Breast epithelium (tissue), 4 donors: ENCODE data around the gene OR4B1. TPM values are rescaled to one million over a fixed set of nuclear protein-coding genes. Genes with fewer than 3 reads are reported as not detected.
"Not testable (repeated sequence)": the region's sequence is repeated elsewhere in the genome, so short reads cannot be mapped to it uniquely, and the experiment has no call there.

Experiments used
- DNase-seq, 2 donors: peaks; one replicate each; pipeline ENCODE4 v3.0.0-alpha.2; 2019; ENCODE audit warnings: low spot score in 2 of 2
- H3K27ac ChIP-seq, 2 donors: fragments of 200-600 bp; sonication (generic) in 1 of 2; one replicate each; pipeline ENCODE4 v1.5.1; 2016 to 2019; ENCODE audit warnings: mild to moderate bottlenecking in 1 of 2
- H3K27me3 ChIP-seq, 2 donors: fragments of 200-600 bp; sonication (generic) in 1 of 2; one replicate each; pipeline versions ENCODE4 v1.5.1 to v1.6.0; 2017 to 2019; ENCODE audit warnings: control low read depth in 1 of 2, mild to moderate bottlenecking in 1 of 2
- H3K36me3 ChIP-seq: fragments of 200-600 bp; one replicate; pipeline ENCODE4 v1.5.1; 2019
- H3K4me1 ChIP-seq, 2 donors: fragments of 200-600 bp; sonication (generic); one replicate each; pipeline ENCODE4 v1.5.1; 2016 to 2019; ENCODE audit warnings: control low read depth in 1 of 2
- H3K4me3 ChIP-seq, 3 donors: fragments of 200-600 bp; sonication (generic); 1 replicate in 2 of 3; 2 replicates in 1 of 3; pipeline ENCODE4 v1.5.1; 2016 to 2019; ENCODE audit warnings: mild to moderate bottlenecking in 3 of 3, moderate library complexity in 2 of 3
- H3K9me3 ChIP-seq, 2 donors: fragments of 200-600 bp; sonication (generic) in 1 of 2; one replicate each; pipeline ENCODE4 v1.5.1; 2016 to 2019; ENCODE audit warnings: control low read depth in 1 of 2
- CTCF ChIP-seq, 3 donors: fragments of 450-650 bp; IDR thresholded peaks; one replicate each; pipeline ENCODE4 v1.5.1; 2016 to 2017; ENCODE audit warnings: antibody characterized with exemption in 3 of 3, mild to moderate bottlenecking in 3 of 3, moderate library complexity in 3 of 3
- POLR2A ChIP-seq: fragments of 450-650 bp; IDR thresholded peaks from one replicate; pipeline ENCODE4 v1.6.1; 2016; ENCODE audit warnings: antibody characterized with exemption, mild to moderate bottlenecking, moderate library complexity
- POLR2AphosphoS5 ChIP-seq, 3 donors: sonication (generic); formaldehyde crosslinking; IDR thresholded peaks; one replicate each; pipeline ENCODE4 v1.6.1; 2017; ENCODE audit warnings: antibody characterized with exemption in 3 of 3
- intact Hi-C: fragments of 100-400 bp; cut with DNase I; formaldehyde crosslinking; loops from one replicate; pipeline ENCODE4 v1.15.1; 2023; ENCODE audit warnings: low total_unique reads
- total RNA-seq, 3 donors: library from RNA; depleted of rRNA; stranded (reverse); fragments of >200 nt; gene quantifications; one replicate each; pipeline ENCODE4 v1.1.0, GENCODE V29; 2016

OR4B1 gene
- total RNA-seq, 3 donors from 2014 or later, result not detected

GRCh38 chr11:48210052-48210451 lies 6.6 kb upstream of the OR4B1 start:
- TF ChIP-seq CTCF (IDR thresholded peaks at IDR 0.05), result no peak
- no peaks in the 10 kb centered on the region for H3K9me3 ChIP-seq
- no peaks in the 10 kb centered on the region for H3K4me1 ChIP-seq
- no peak for DNase-seq
- intact Hi-C loops, result no loop called here
- no peaks in the 10 kb centered on the region for H3K36me3 ChIP-seq
- H3K27me3 ChIP-seq, result no peaks in the 10 kb centered on the region
- no peak overlapping the region for H3K4me3 ChIP-seq
- H3K27ac ChIP-seq, result no peak overlapping the region

DNA sequence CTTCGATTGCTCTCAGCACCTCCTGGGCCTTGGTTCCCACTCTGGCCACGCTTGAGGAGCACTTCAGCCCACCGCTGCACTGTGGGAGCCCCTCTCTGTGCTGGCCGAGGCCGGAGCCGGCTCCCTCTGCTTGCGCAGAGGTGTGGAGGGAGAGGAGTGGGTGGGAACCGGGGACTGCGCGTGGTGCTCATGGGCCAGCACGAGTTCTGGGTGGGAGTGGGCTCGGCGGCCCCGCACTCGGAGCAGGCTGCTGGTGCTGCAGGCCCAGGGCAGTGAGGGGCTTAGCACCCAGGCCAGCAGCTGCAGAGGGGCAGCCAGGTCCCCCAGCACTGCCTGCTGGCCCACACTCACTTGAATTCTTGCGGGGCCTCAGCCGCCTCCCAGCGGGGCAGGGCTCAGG lies 12.2 kb downstream of the OR4B1 start:
- Histone ChIP-seq H3K4me1 (no peaks in the 10 kb centered on the region), H3K4me3 (no peak overlapping the region), H3K36me3 (no peaks in the 10 kb centered on the region), H3K27me3 (no peaks in the 10 kb centered on the region), H3K27ac (no peak overlapping the region), H3K9me3 (peaks cover 8 to 27% of the 10 kb centered on the region in 2 donors)
- no peak for DNase-seq
- no peak for TF ChIP-seq POLR2A
- no peak for TF ChIP-seq POLR2AphosphoS5 (IDR thresholded peaks at IDR 0.05)
- no peak for TF ChIP-seq CTCF (IDR thresholded peaks at IDR 0.05)
- intact Hi-C loops, result no loop called here

DNA sequence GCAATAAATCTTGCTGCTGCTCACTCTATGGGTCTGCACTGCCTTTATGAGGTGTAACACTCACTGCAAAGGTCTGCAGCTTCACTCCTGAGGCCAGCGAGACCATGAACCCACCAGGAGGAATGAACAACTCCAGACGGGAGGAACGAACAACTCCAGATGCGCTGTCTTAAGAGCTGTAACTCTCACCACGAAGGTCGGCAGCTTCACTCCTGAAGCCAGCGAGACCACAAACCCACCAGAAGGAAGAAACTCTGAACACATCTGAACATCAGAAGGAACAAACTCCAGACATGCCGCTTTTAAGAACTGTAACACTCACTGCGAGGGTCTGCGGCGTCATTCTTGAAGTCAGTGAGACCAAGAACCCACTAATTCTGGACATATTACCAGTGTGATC lies 13.4 kb downstream of the OR4B1 start:
- H3K36me3 ChIP-seq, DNase-seq, H3K4me1 ChIP-seq, H3K27me3 ChIP-seq, intact Hi-C loops, H3K27ac ChIP-seq, H3K4me3 ChIP-seq: not testable (repeated sequence)
- peaks cover 8 to 27% of the 10 kb centered on the region in 2 donors for H3K9me3 ChIP-seq

GRCh38 chr11:48237727-48238126 lies 21.1 kb downstream of the OR4B1 start:
- DNase-seq, result no peak
- intact Hi-C loops, result no loop called here
- Histone ChIP-seq H3K4me3 (no peak overlapping the region), H3K27ac (no peak overlapping the region), H3K27me3 (no peaks in the 10 kb centered on the region), H3K9me3 (peaks cover 0 to 3% of the 10 kb centered on the region in 2 donors), H3K4me1 (no peaks in the 10 kb centered on the region), H3K36me3 (no peaks in the 10 kb centered on the region)
- TF ChIP-seq POLR2A (no peak), POLR2AphosphoS5 (IDR thresholded peaks at IDR 0.05) (no peak), CTCF (IDR thresholded peaks at IDR 0.05) (no peak)

DNA sequence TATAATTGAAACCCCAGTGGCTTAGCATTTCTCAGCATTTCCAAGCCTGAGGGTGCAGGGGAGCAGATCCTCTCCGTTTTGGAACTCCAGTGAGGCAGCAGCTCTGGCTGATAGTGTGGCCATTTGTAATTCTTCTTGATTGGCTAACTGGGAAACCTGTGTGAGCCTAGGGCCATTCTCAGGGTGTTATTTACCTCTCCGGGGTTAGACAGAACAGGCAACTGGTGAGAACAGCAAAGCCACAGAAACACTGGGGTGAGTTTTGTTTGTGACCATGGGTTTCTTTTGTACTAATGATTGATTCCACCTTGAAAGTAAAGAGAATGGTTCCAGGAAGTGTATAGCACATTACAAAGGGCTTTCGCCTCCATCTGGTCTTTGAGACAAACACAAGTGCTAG lies 25.9 kb downstream of the OR4B1 start:
- Histone ChIP-seq H3K4me1 (no peaks in the 10 kb centered on the region), H3K9me3 (peaks cover 0 to 4% of the 10 kb centered on the region in 2 donors), H3K36me3 (no peaks in the 10 kb centered on the region), H3K27me3 (no peaks in the 10 kb centered on the region), H3K27ac (no peak overlapping the region), H3K4me3 (no peak overlapping the region)
- no peak for DNase-seq
- TF ChIP-seq POLR2AphosphoS5 (IDR thresholded peaks at IDR 0.05), result no peak
- no peak for TF ChIP-seq POLR2A
- no peak for TF ChIP-seq CTCF (IDR thresholded peaks at IDR 0.05)
- intact Hi-C loops, result no loop called here

GRCh38 chr11:48244804-48245203 lies 28.2 kb downstream of the OR4B1 start, which contains the start of gene OR4X2:
TSS of gene OR4X2 (plus strand) at chr11:48245104. CDS start at chr11:48245104, 0 bp downstream.
- H3K4me1 ChIP-seq, result no peaks in the 10 kb centered on the region
- no peaks in the 10 kb centered on the region for H3K27me3 ChIP-seq
- no peak for TF ChIP-seq CTCF (IDR thresholded peaks at IDR 0.05)
- no peak for TF ChIP-seq POLR2AphosphoS5 (IDR thresholded peaks at IDR 0.05)
- no peak for TF ChIP-seq POLR2A
- DNase-seq, result no peak
- intact Hi-C loops, result no loop called here
- peaks cover 12 to 23% of the 10 kb centered on the region in 2 donors for H3K9me3 ChIP-seq
- no peak within 1 kb of the TSS for H3K27ac ChIP-seq
- no peaks in the 10 kb centered on the region for H3K36me3 ChIP-seq
- H3K4me3 ChIP-seq, result no peak within 1 kb of the TSS
